Measurements from ENCODE around the gene MUC4. TPM values are rescaled to one million over a fixed set of nuclear protein-coding genes. Genes with fewer than 3 reads are reported as not detected.
"Not testable (repeated sequence)": the region's sequence is repeated elsewhere in the genome, so short reads cannot be mapped to it uniquely, and the experiment has no call there.

The MUC4 gene
- total RNA-seq, 1 experiment from 2014 or later, result not detected

DNA sequence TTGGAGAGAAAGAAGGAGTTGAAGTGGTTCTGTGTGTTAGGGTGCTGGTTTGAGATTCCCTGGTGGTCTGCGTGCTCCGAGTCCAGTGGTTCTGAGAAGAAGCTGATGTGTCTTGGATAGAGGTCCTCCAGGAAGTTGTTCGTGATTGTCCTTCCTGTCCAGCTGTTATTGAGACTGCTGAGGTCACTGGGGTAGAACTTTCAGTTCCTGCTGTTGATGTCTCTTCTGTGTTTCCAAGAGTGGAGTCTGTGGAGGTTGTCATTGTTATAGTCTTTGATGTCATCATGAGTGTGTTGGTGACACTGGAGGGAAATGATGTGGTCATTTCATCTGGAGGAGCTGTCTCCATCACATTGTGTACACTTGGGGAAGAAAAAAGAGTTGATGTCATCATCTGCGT is 20.8 kb downstream of the MUC4 start:
- no peaks in the 10 kb centered on the region for H3K9me2 ChIP-seq (replicated peaks; ENCODE audit: low read length)
- H3K4me3 ChIP-seq (ENCODE audit: low read length), result no peak overlapping the region
- no peak for TF ChIP-seq EZH2 (IDR thresholded peaks at IDR 0.05; ENCODE audit: low read length, unreplicated experiment)
- no peak for TF ChIP-seq EZH2phosphoT487 (IDR thresholded peaks at IDR 0.05; ENCODE audit: borderline replicate concordance, low read length)
- TF ChIP-seq CTCF (conservative IDR thresholded peaks at IDR 0.05; ENCODE audit: low read depth, low read length), result no peak
- H3K4me2 ChIP-seq (ENCODE audit: low read length), result no peak overlapping the region
- ChIA-PET CTCF (no interaction called here), POLR2A (ENCODE audit: unreplicated experiment) (no interaction called here)
- no peak for DNase-seq
- no peak overlapping the region for H3K9ac ChIP-seq (ENCODE audit: low read length)
- H4K20me1 ChIP-seq (ENCODE audit: low read length), result no peaks in the 10 kb centered on the region
- no peaks in the 10 kb centered on the region for H3K4me1 ChIP-seq (ENCODE audit: insufficient read depth, low read length)
- H3F3A ChIP-seq (ENCODE audit: low read length, unreplicated experiment), result no peaks in the 10 kb centered on the region
- 0 out of 2 replicates have a peak, but pooled peaks cover 4% of the 10 kb centered on the region for H3K27me3 ChIP-seq (ENCODE audit: low read length)
- H3K79me2 ChIP-seq (ENCODE audit: low read length), result no peaks in the 10 kb centered on the region
- H3K27ac ChIP-seq (ENCODE audit: low read length), result no peak overlapping the region
- no peaks in the 10 kb centered on the region for H3K9me3 ChIP-seq (ENCODE audit: low read length)
- no TSS peak for BruUV-seq (replicated peaks)
- ATAC-seq, result no peak
- intact Hi-C loops (cut with micrococcal nuclease), result no loop called here
- no peaks in the 10 kb centered on the region for H3K36me3 ChIP-seq (ENCODE audit: low read depth, low read length)
- no peak overlapping the region for H2AFZ ChIP-seq (ENCODE audit: low read length)

GRCh38 chr3:195788711-195789581 is 22.8 kb downstream of the MUC4 start:
- Histone ChIP-seq H3K9me2 (replicated peaks; ENCODE audit: low read length) (no peaks in the 10 kb centered on the region), H3K27me3 (ENCODE audit: low read length) (no peaks in the 10 kb centered on the region), H3K9me3 (ENCODE audit: low read length) (no peaks in the 10 kb centered on the region), H3K4me2 (ENCODE audit: low read length) (no peak overlapping the region), H3K4me1 (ENCODE audit: insufficient read depth, low read length) (no peaks in the 10 kb centered on the region), H3K79me2 (ENCODE audit: low read length) (no peaks in the 10 kb centered on the region), H3F3A (ENCODE audit: low read length, unreplicated experiment) (no peaks in the 10 kb centered on the region), H3K9ac (ENCODE audit: low read length) (no peak overlapping the region), H3K4me3 (ENCODE audit: low read length) (no peak overlapping the region), H3K36me3 (ENCODE audit: low read depth, low read length) (no peaks in the 10 kb centered on the region), H3K27ac (ENCODE audit: low read length) (no peak overlapping the region), H4K20me1 (ENCODE audit: low read length) (no peaks in the 10 kb centered on the region), H2AFZ (ENCODE audit: low read length) (no peak overlapping the region)
- intact Hi-C loops (cut with micrococcal nuclease), result no loop called here
- ATAC-seq (no peak), DNase-seq (no peak)
- CTCF ChIA-PET, result no interaction called here
- POLR2A ChIA-PET (ENCODE audit: unreplicated experiment), result no interaction called here
- BruUV-seq (replicated peaks), result no TSS peak
- TF ChIP-seq EZH2 (IDR thresholded peaks at IDR 0.05; ENCODE audit: low read length, unreplicated experiment) (no peak), CTCF (conservative IDR thresholded peaks at IDR 0.05; ENCODE audit: low read depth, low read length) (no peak), EZH2phosphoT487 (IDR thresholded peaks at IDR 0.05; ENCODE audit: borderline replicate concordance, low read length) (no peak)

DNA sequence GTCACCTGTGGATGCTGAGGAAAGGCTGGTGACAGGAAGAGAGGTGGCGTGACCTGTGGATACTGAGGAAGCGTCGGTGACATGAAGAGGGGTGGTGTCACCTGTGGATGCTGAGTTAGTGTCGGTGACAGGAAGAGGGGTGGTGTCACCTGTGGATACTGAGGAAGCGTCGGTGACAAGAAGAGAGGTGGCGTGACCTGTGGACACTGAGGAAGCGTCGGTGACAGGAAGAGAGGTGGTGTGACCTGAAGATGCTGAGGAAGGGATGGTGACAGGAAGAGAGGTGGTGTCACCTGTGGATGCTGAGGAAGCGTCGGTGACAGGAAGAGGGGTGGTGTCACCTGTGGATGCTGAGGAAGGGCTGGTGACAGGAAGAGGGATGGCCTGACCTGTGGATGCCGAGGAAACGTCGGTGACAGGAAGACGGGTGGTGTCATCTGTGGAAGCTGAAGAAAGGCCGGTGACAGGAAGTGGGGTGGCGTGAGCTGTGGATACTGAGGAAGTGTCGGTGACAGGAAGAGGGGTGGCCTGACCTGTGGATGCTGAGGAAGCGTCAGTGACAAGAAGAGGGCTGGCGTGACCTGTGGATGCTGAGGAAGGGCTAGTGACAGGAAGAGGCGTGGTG is 25.8 kb downstream of the MUC4 start:
- BruUV-seq (replicated peaks); H3K4me1 ChIP-seq (ENCODE audit: insufficient read depth, low read length); H2AFZ ChIP-seq (ENCODE audit: low read length); H3F3A ChIP-seq (ENCODE audit: low read length, unreplicated experiment); ATAC-seq; H3K27ac ChIP-seq (ENCODE audit: low read length); H3K4me2 ChIP-seq (ENCODE audit: low read length); POLR2A ChIA-PET (ENCODE audit: unreplicated experiment); intact Hi-C loops (cut with micrococcal nuclease); DNase-seq; H3K9me2 ChIP-seq (replicated peaks; ENCODE audit: low read length); H4K20me1 ChIP-seq (ENCODE audit: low read length); H3K36me3 ChIP-seq (ENCODE audit: low read depth, low read length); H3K27me3 ChIP-seq (ENCODE audit: low read length); H3K9ac ChIP-seq (ENCODE audit: low read length); H3K4me3 ChIP-seq (ENCODE audit: low read length); H3K79me2 ChIP-seq (ENCODE audit: low read length); CTCF ChIA-PET; H3K9me3 ChIP-seq (ENCODE audit: low read length): not testable (repeated sequence)

DNA sequence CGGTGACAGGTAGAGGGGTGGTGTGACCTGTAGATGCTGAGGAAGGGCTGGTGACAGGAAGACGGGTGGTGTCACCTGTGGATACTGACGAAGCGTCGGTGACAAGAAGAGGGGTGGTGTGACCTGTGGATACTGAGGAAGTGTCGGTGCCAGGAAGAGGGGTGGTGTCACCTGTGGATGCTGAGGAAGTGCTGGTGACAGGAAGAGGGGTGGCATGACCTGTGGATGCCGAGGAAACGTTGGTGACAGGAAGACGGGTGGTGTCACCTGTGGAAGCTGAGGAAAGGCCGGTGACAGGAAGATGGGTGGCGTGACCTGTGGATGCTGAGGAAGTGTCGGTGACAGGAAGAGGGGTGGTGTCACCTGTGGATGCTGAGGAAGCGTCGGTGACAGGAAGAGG is 27.7 kb downstream of the MUC4 start:
- H4K20me1 ChIP-seq (ENCODE audit: low read length); BruUV-seq (replicated peaks); H3K27ac ChIP-seq (ENCODE audit: low read length); ATAC-seq; H3K79me2 ChIP-seq (ENCODE audit: low read length); DNase-seq; H3K9me3 ChIP-seq (ENCODE audit: low read length); H3F3A ChIP-seq (ENCODE audit: low read length, unreplicated experiment); H2AFZ ChIP-seq (ENCODE audit: low read length); H3K4me2 ChIP-seq (ENCODE audit: low read length); H3K4me3 ChIP-seq (ENCODE audit: low read length); intact Hi-C loops (cut with micrococcal nuclease); POLR2A ChIA-PET (ENCODE audit: unreplicated experiment); CTCF ChIA-PET; H3K27me3 ChIP-seq (ENCODE audit: low read length); H3K4me1 ChIP-seq (ENCODE audit: insufficient read depth, low read length); H3K9ac ChIP-seq (ENCODE audit: low read length); H3K36me3 ChIP-seq (ENCODE audit: low read depth, low read length); H3K9me2 ChIP-seq (replicated peaks; ENCODE audit: low read length): not testable (repeated sequence)

DNA sequence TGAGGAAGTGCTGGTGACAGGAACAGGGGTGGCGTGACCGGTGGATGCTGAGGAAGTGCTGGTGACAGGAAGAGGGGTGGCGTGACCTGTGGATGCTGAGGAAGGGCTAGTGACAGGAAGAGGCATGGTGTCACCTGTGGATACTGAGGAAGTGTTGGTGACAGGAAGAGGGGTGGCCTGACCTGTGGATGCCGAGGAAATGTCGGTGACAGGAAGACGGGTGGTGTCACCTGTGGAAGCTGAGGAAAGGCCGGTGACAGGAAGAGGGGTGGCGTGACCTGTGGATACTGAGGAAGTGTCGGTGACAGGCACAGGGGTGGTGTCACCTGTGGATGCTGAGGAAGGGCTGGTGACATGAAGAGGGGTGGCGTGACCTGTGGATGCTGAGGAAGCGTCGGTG is 30.5 kb downstream of the MUC4 start:
- H2AFZ ChIP-seq (ENCODE audit: low read length); POLR2A ChIA-PET (ENCODE audit: unreplicated experiment); H3K27ac ChIP-seq (ENCODE audit: low read length); H3K9me2 ChIP-seq (replicated peaks; ENCODE audit: low read length); H3K79me2 ChIP-seq (ENCODE audit: low read length); intact Hi-C loops (cut with micrococcal nuclease); H3K9ac ChIP-seq (ENCODE audit: low read length); H4K20me1 ChIP-seq (ENCODE audit: low read length); H3K36me3 ChIP-seq (ENCODE audit: low read depth, low read length); BruUV-seq (replicated peaks); H3K9me3 ChIP-seq (ENCODE audit: low read length); ATAC-seq; DNase-seq; H3K4me3 ChIP-seq (ENCODE audit: low read length); H3K4me1 ChIP-seq (ENCODE audit: insufficient read depth, low read length); CTCF ChIA-PET; H3K4me2 ChIP-seq (ENCODE audit: low read length); H3F3A ChIP-seq (ENCODE audit: low read length, unreplicated experiment); H3K27me3 ChIP-seq (ENCODE audit: low read length): not testable (repeated sequence)
